ENCODE results near the gene NSD1. TPM values are rescaled to one million over a fixed set of nuclear protein-coding genes. Genes with fewer than 3 reads are reported as not detected.

Gene NSD1
- polyA plus RNA-seq, 1 donor (not counting 4 experiments of a cell fraction or from before 2014, with no cell fraction given) = 13.6 TPM

DNA sequence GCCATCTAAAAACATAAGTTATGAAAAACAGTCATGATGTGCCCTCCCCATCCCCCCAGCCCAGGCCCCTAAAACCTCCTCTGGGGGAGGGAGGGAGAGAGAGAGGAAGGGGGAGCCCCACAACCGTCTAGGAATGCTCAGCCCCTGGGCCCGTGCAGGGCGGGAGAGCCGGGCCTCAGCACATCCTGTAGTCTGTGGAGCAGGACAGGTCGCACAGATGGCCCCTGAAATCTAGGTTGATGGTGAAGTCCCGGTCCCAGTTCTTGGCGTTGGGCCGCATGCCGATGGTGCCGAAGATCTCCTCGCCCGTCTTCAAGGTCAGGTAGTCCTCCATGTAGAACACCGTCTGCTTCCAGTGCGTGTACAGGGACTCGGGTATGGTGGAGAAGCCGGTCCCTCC, 131.8 kb downstream of the NSD1 start:
- Histone ChIP-seq H3K4me1 (ENCODE audit: control insufficient read depth, extremely low read depth, insufficient read depth, low read length) (peaks cover 14% of the 10 kb centered on the region), H3K4me3 (ENCODE audit: control insufficient read depth in 2 of 3, extremely low read depth in 1 of 3, insufficient read depth in 2 of 3, low read depth in 1 of 3, low read length in 3 of 3) (no peak overlapping the region), H3K27ac (ENCODE audit: control insufficient read depth, insufficient read depth, low read length) (no peak overlapping the region), H3K9ac (ENCODE audit: control insufficient read depth, extremely low read depth, insufficient read depth, low read length) (no peak overlapping the region), H3K27me3 (ENCODE audit: control insufficient read depth, extremely low read depth, insufficient read depth, low read length) (no peaks in the 10 kb centered on the region), H3K9me1 (ENCODE audit: control insufficient read depth, extremely low read depth, insufficient read depth, low read length) (no peaks in the 10 kb centered on the region), H2AFZ (ENCODE audit: control insufficient read depth, low read length) (no peak overlapping the region), H4K20me1 (ENCODE audit: control insufficient read depth, extremely low read depth, insufficient read depth, low read length) (no peaks in the 10 kb centered on the region), H3K9me3 (ENCODE audit: control insufficient read depth, low read depth, low read length) (no peaks in the 10 kb centered on the region), H3K79me2 (ENCODE audit: control insufficient read depth, insufficient read depth, low read length) (no peaks in the 10 kb centered on the region), H3K4me2 (ENCODE audit: control insufficient read depth, extremely low read depth, insufficient read depth, low read depth, low read length) (no peak overlapping the region), H3K36me3 (ENCODE audit: control insufficient read depth in 2 of 2, extremely low read depth in 1 of 2, insufficient read depth in 2 of 2, low read length in 2 of 2) (peaks cover 6 to 25% of the 10 kb centered on the region in 2 experiments)
- dilution Hi-C loops (cut with MboI; ENCODE audit: extremely low pct_ligation_motif_present, low sequenced_read_pairs) = no loop called here
- DNase-seq (ENCODE audit: low read depth, low spot score) (no peak), FAIRE-seq (no peak)
- no peak for TF ChIP-seq EZH2 (IDR thresholded peaks at IDR 0.05; ENCODE audit: low read length)

DNA sequence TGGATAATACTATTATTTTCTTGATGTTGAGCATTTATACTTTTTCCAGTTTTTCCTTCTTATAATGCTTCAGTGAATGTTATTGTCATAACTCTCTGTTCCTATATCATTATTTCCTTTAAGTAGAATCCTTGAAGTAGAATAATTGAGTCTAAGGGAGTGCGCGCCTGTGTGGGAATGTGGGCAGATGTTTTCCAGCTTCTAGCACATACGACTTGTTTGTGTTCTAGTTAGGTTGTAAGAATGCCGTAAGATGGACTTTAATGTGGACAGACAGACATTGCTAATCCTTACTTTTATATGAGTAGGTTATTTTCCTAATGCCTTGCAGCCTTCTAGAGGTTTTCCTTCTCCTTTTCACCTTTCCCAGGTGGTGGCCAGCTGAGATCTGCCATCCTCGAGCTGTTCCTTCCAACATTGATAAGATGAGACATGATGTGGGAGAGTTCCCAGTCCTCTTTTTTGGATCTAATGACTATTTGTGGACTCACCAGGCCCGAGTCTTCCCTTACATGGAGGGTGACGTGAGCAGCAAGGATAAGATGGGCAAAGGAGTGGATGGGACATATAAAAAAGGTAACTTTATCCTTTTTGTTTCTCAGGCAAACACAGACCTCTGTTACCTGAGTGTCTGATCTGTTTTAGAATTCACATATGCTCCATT, 135.8 kb downstream of the NSD1 start:
- H3K36me3 ChIP-seq (ENCODE audit: control insufficient read depth in 2 of 2, extremely low read depth in 1 of 2, insufficient read depth in 2 of 2, low read length in 2 of 2) = peaks cover 10 to 28% of the 10 kb centered on the region in 2 experiments
- no peaks in the 10 kb centered on the region for H3K9me3 ChIP-seq (ENCODE audit: control insufficient read depth, low read depth, low read length)
- no peaks in the 10 kb centered on the region for H3K79me2 ChIP-seq (ENCODE audit: control insufficient read depth, insufficient read depth, low read length)
- no peak for DNase-seq (ENCODE audit: low read depth, low spot score)
- H3K9me1 ChIP-seq (ENCODE audit: control insufficient read depth, extremely low read depth, insufficient read depth, low read length) = no peaks in the 10 kb centered on the region
- H3K27me3 ChIP-seq (ENCODE audit: control insufficient read depth, extremely low read depth, insufficient read depth, low read length) = no peaks in the 10 kb centered on the region
- no peak overlapping the region for H3K9ac ChIP-seq (ENCODE audit: control insufficient read depth, extremely low read depth, insufficient read depth, low read length)
- H4K20me1 ChIP-seq (ENCODE audit: control insufficient read depth, extremely low read depth, insufficient read depth, low read length) = no peaks in the 10 kb centered on the region
- peaks cover 23% of the 10 kb centered on the region for H3K4me1 ChIP-seq (ENCODE audit: control insufficient read depth, extremely low read depth, insufficient read depth, low read length)
- no peak overlapping the region for H3K27ac ChIP-seq (ENCODE audit: control insufficient read depth, insufficient read depth, low read length)
- H3K4me3 ChIP-seq (ENCODE audit: control insufficient read depth in 2 of 3, extremely low read depth in 1 of 3, insufficient read depth in 2 of 3, low read depth in 1 of 3, low read length in 3 of 3) = no peak overlapping the region
- no peak for TF ChIP-seq EZH2 (IDR thresholded peaks at IDR 0.05; ENCODE audit: low read length)
- TF ChIP-seq, protein P1, sequence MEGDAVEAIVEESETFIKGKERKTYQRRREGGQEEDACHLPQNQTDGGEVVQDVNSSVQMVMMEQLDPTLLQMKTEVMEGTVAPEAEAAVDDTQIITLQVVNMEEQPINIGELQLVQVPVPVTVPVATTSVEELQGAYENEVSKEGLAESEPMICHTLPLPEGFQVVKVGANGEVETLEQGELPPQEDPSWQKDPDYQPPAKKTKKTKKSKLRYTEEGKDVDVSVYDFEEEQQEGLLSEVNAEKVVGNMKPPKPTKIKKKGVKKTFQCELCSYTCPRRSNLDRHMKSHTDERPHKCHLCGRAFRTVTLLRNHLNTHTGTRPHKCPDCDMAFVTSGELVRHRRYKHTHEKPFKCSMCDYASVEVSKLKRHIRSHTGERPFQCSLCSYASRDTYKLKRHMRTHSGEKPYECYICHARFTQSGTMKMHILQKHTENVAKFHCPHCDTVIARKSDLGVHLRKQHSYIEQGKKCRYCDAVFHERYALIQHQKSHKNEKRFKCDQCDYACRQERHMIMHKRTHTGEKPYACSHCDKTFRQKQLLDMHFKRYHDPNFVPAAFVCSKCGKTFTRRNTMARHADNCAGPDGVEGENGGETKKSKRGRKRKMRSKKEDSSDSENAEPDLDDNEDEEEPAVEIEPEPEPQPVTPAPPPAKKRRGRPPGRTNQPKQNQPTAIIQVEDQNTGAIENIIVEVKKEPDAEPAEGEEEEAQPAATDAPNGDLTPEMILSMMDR (optimal IDR thresholded peaks at IDR 0.05 in 1 of 3, IDR thresholded peaks at IDR 0.05 in 1 of 3, conservative IDR thresholded peaks at IDR 0.05 in 1 of 3; ENCODE audit: extremely low read depth in 1 of 3, insufficient read depth in 2 of 3, low read length in 3 of 3) = no peak
- FAIRE-seq = no peak
- dilution Hi-C loops (cut with MboI; ENCODE audit: extremely low pct_ligation_motif_present, low sequenced_read_pairs) = no loop called here
- peak overlapping the region; percentile 46 for H3K4me2 ChIP-seq (ENCODE audit: control insufficient read depth, extremely low read depth, insufficient read depth, low read depth, low read length)
- no peak overlapping the region for H2AFZ ChIP-seq (ENCODE audit: control insufficient read depth, low read length)

DNA sequence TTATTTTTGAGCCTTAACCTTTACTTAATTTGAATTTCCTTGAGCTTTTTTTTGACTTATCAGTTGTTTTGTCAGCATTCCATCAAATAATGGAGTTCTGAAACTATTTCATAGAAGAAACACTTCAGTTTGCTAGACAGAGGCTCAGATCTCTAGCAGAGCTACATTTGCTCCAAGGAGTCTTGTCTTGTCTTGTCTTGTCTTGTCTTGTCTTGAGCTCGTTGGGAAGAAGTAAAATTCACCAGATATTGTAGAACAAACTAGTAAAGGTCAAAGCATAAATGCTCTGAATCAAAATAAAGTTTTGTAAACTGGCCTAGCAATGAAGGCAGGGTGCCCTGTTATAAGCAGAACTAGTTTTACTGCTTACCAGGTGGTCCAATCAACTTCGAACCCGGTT, 136.4 kb downstream of the NSD1 start:
- Histone ChIP-seq H3K9me3 (ENCODE audit: control insufficient read depth, low read depth, low read length) (no peaks in the 10 kb centered on the region), H2AFZ (ENCODE audit: control insufficient read depth, low read length) (no peak overlapping the region), H3K79me2 (ENCODE audit: control insufficient read depth, insufficient read depth, low read length) (no peaks in the 10 kb centered on the region), H3K9ac (ENCODE audit: control insufficient read depth, extremely low read depth, insufficient read depth, low read length) (no peak overlapping the region), H3K27me3 (ENCODE audit: control insufficient read depth, extremely low read depth, insufficient read depth, low read length) (no peaks in the 10 kb centered on the region), H3K4me2 (ENCODE audit: control insufficient read depth, extremely low read depth, insufficient read depth, low read depth, low read length) (peak overlapping the region; percentile 46), H4K20me1 (ENCODE audit: control insufficient read depth, extremely low read depth, insufficient read depth, low read length) (no peaks in the 10 kb centered on the region), H3K27ac (ENCODE audit: control insufficient read depth, insufficient read depth, low read length) (no peak overlapping the region), H3K4me1 (ENCODE audit: control insufficient read depth, extremely low read depth, insufficient read depth, low read length) (peaks cover 23% of the 10 kb centered on the region), H3K4me3 (ENCODE audit: control insufficient read depth in 2 of 3, extremely low read depth in 1 of 3, insufficient read depth in 2 of 3, low read depth in 1 of 3, low read length in 3 of 3) (no peak overlapping the region), H3K9me1 (ENCODE audit: control insufficient read depth, extremely low read depth, insufficient read depth, low read length) (no peaks in the 10 kb centered on the region), H3K36me3 (ENCODE audit: control insufficient read depth in 2 of 2, extremely low read depth in 1 of 2, insufficient read depth in 2 of 2, low read length in 2 of 2) (peaks cover 10 to 29% of the 10 kb centered on the region in 2 experiments)
- no peak for TF ChIP-seq EZH2 (IDR thresholded peaks at IDR 0.05; ENCODE audit: low read length)
- TF ChIP-seq, protein P1 (optimal IDR thresholded peaks at IDR 0.05 in 1 of 3, IDR thresholded peaks at IDR 0.05 in 1 of 3, conservative IDR thresholded peaks at IDR 0.05 in 1 of 3; ENCODE audit: extremely low read depth in 1 of 3, insufficient read depth in 2 of 3, low read length in 3 of 3) = no peak
- DNase-seq (ENCODE audit: low read depth, low spot score) = peak; percentile 23
- FAIRE-seq = peak; percentile 88
- dilution Hi-C loops (cut with MboI; ENCODE audit: extremely low pct_ligation_motif_present, low sequenced_read_pairs) = no loop called here

All from keratinocyte (primary cell).